GM21717 (cell line): ENCODE results near the gene ICA1.

Experiments
- ATAC-seq: cut with Tn5 transposase; IDR thresholded peaks from one replicate; pipeline ENCODE4 v1.9.1; 2021; ENCODE audit warnings: mild to moderate bottlenecking, moderate library complexity; ENCODE audit not compliant: unreplicated experiment

ICA1 gene

GRCh38 chr7:8228766-8229674 lies 32.9 kb downstream of the ICA1 start:
- ATAC-seq, result no peak

GRCh38 chr7:8228068-8228467 lies 33.9 kb downstream of the ICA1 start:
- ATAC-seq, result no peak

GRCh38 chr7:8227261-8227660 lies 34.7 kb downstream of the ICA1 start:
- ATAC-seq, result no peak

- ATAC-seq, result no peak
These were observed 35.5 kb downstream of the ICA1 start for GRCh38 chr7:8226501-8226900.

GRCh38 chr7:8221567-8221966 lies 40.4 kb downstream of the ICA1 start:
- no peak for ATAC-seq

GRCh38 chr7:8221101-8221495 lies 40.9 kb downstream of the ICA1 start:
- no peak for ATAC-seq

- ATAC-seq, result no peak
These were observed 41.4 kb downstream of the ICA1 start for GRCh38 chr7:8220376-8221100.

GRCh38 chr7:8217200-8218068 lies 44.5 kb downstream of the ICA1 start:
- ATAC-seq, result no peak

GRCh38 chr7:8216334-8216690 lies 45.7 kb downstream of the ICA1 start:
- ATAC-seq, result no peak

GRCh38 chr7:8215648-8216333 lies 46.2 kb downstream of the ICA1 start:
- ATAC-seq, result no peak

GRCh38 chr7:8214244-8214824 lies 47.6 kb downstream of the ICA1 start:
- no peak for ATAC-seq

- no peak for ATAC-seq
These were observed 48.6 kb downstream of the ICA1 start for GRCh38 chr7:8213381-8213780.

GRCh38 chr7:8212638-8213037 lies 49.3 kb downstream of the ICA1 start:
- no peak for ATAC-seq

GRCh38 chr7:8211725-8212096 lies 50.3 kb downstream of the ICA1 start:
- no peak for ATAC-seq

- no peak for ATAC-seq
These were observed 50.9 kb downstream of the ICA1 start for GRCh38 chr7:8210845-8211724.

GRCh38 chr7:8209353-8209752 lies 52.6 kb downstream of the ICA1 start:
- no peak for ATAC-seq

GRCh38 chr7:8208816-8209215 lies 53.2 kb downstream of the ICA1 start:
- no peak for ATAC-seq

- no peak for ATAC-seq
These were observed 55.0 kb downstream of the ICA1 start for GRCh38 chr7:8206956-8207355.

- no peak for ATAC-seq
These were observed 56.4 kb downstream of the ICA1 start for GRCh38 chr7:8205537-8205936.

- ATAC-seq, result no peak
These were observed 57.0 kb downstream of the ICA1 start for GRCh38 chr7:8205031-8205387.
